DND-41 (cell line): Measurements from ENCODE around the gene NOC2L.

ENCODE experiments used
- ATAC-seq: fragments of 200-7000 bp; cut with Tn5 transposase; 3 replicates; pipeline ENCODE4 v1.9.1; 2021; ENCODE audit warnings: low read depth; ENCODE audit not compliant: insufficient read depth
- DNase-seq: peaks from one replicate; pipeline ENCODE4 v3.0.0-alpha.2; 2020
- H2AFZ ChIP-seq: 2 replicates; pipeline ENCODE4 v1.6.0; 2012; ENCODE audit warnings: low read depth, low read length
- H3K27ac ChIP-seq: 2 replicates; pipeline ENCODE4 v1.5.1; 2012; ENCODE audit warnings: low read length, inconsistent platforms
- H3K27me3 ChIP-seq: fragments of 200-600 bp; sonication (generic); 2 replicates; pipeline ENCODE4 v1.6.0; 2012; ENCODE audit warnings: low read length, mild to moderate bottlenecking, inconsistent platforms; ENCODE audit not compliant: insufficient read depth, poor library complexity
- H3K36me3 ChIP-seq: 2 replicates; pipeline ENCODE4 v1.5.1; 2012; ENCODE audit warnings: low read length, inconsistent platforms; ENCODE audit not compliant: insufficient read depth
- H3K4me1 ChIP-seq: 2 replicates; pipeline ENCODE4 v1.5.1; 2012; ENCODE audit warnings: mild to moderate bottlenecking, low read length; ENCODE audit not compliant: insufficient read depth
- H3K4me2 ChIP-seq: 2 replicates; pipeline ENCODE4 v1.6.0; 2012; ENCODE audit warnings: mild to moderate bottlenecking, moderate library complexity, low read length, inconsistent platforms; ENCODE audit not compliant: insufficient read depth
- H3K4me3 ChIP-seq, 2 experiments: fragments of 200-600 bp in 1 of 2; shearing (Covaris generic) in 1 of 2; 2 replicates each; pipeline ENCODE4 v1.5.1; 2012 to 2016; ENCODE audit warnings: inconsistent platforms in 2 of 2, low read length in 2 of 2, mild to moderate bottlenecking in 2 of 2, low read depth in 1 of 2, moderate library complexity in 1 of 2
- H3K79me2 ChIP-seq: 2 replicates; pipeline ENCODE4 v1.6.0; 2012; ENCODE audit warnings: low read length, inconsistent platforms; ENCODE audit not compliant: insufficient read depth
- H3K9ac ChIP-seq: 2 replicates; pipeline ENCODE4 v1.6.0; 2012; ENCODE audit warnings: low read depth, mild to moderate bottlenecking, inconsistent platforms, low read length, moderate library complexity
- H3K9me3 ChIP-seq: 2 replicates; pipeline ENCODE4 v1.5.1; 2012; ENCODE audit warnings: low read length, moderate library complexity, mild to moderate bottlenecking, inconsistent platforms; ENCODE audit not compliant: insufficient read depth, severe bottlenecking
- H4K20me1 ChIP-seq: 2 replicates; pipeline ENCODE4 v1.6.0; 2012; ENCODE audit warnings: low read length; ENCODE audit not compliant: insufficient read depth
- EZH2 ChIP-seq: IDR thresholded peaks from 3 replicates; pipeline ENCODE4 v1.6.1; 2012; ENCODE audit warnings: borderline replicate concordance, low read depth, mild to moderate bottlenecking, moderate library complexity, low read length, inconsistent platforms; ENCODE audit not compliant: severe bottlenecking
- TF ChIP-seq, protein P1 (sequence below): IDR thresholded peaks from 2 replicates; pipeline ENCODE4 v1.5.1; 2012; ENCODE audit warnings: borderline replicate concordance, low read length, moderate library complexity, mild to moderate bottlenecking; ENCODE audit not compliant: poor library complexity, severe bottlenecking; ENCODE audit errors: extremely low read depth

Gene NOC2L

DNA sequence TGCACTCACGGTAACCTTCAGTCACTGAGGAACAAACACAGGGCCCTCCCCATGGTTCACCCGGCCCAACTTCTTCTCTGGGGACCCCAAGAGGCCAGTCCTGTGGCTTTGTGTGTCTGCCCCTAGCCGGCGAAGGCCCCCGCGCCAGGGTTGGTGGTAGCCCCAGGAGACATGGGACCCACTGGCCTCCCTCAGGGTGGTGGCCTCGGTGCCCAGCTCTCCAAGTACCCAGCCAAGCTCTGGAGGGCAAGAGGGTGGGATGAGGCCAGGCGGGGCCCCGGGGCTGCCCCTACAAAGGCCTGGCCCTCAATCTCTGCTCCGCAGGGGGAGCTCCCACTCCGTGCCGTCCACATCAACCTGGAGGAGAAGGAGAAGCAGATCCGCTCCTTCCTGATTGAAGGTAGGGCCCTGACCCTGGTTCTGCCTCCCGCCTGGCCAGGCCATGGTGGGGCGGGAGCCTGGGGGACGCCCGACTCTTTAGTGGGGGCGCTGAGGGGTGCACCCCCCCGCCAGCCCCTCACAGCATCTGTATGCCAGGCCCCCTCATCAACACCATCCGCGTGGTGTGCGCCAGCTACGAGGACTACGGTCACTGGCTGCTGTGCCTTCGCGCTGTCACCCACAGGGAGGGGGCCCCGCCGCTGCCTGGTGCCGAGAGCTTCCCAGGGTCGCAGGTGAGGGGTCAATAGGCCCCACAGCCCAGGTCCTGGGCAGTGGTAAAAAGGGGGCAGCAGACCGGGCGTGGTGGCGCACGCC, 12.9 kb upstream of the NOC2L start:
- no peak for TF ChIP-seq EZH2
- TF ChIP-seq, protein P1, sequence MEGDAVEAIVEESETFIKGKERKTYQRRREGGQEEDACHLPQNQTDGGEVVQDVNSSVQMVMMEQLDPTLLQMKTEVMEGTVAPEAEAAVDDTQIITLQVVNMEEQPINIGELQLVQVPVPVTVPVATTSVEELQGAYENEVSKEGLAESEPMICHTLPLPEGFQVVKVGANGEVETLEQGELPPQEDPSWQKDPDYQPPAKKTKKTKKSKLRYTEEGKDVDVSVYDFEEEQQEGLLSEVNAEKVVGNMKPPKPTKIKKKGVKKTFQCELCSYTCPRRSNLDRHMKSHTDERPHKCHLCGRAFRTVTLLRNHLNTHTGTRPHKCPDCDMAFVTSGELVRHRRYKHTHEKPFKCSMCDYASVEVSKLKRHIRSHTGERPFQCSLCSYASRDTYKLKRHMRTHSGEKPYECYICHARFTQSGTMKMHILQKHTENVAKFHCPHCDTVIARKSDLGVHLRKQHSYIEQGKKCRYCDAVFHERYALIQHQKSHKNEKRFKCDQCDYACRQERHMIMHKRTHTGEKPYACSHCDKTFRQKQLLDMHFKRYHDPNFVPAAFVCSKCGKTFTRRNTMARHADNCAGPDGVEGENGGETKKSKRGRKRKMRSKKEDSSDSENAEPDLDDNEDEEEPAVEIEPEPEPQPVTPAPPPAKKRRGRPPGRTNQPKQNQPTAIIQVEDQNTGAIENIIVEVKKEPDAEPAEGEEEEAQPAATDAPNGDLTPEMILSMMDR: no peak
- Histone ChIP-seq H3K79me2 (no peaks in the 10 kb centered on the region), H3K27me3 (peaks cover 15% of the 10 kb centered on the region), H3K9ac (no peak overlapping the region), H2AFZ (no peak overlapping the region), H3K9me3 (no peaks in the 10 kb centered on the region), H3K4me2 (no peak overlapping the region), H3K4me1 (peaks cover 19% of the 10 kb centered on the region), H3K36me3 (no peaks in the 10 kb centered on the region), H3K27ac (no peak overlapping the region), H3K4me3 (no peak overlapping the region), H4K20me1 (peaks cover 12% of the 10 kb centered on the region; the same call in 1 of the 2 replicates)
- no peak for DNase-seq
- no peak for ATAC-seq

DNA sequence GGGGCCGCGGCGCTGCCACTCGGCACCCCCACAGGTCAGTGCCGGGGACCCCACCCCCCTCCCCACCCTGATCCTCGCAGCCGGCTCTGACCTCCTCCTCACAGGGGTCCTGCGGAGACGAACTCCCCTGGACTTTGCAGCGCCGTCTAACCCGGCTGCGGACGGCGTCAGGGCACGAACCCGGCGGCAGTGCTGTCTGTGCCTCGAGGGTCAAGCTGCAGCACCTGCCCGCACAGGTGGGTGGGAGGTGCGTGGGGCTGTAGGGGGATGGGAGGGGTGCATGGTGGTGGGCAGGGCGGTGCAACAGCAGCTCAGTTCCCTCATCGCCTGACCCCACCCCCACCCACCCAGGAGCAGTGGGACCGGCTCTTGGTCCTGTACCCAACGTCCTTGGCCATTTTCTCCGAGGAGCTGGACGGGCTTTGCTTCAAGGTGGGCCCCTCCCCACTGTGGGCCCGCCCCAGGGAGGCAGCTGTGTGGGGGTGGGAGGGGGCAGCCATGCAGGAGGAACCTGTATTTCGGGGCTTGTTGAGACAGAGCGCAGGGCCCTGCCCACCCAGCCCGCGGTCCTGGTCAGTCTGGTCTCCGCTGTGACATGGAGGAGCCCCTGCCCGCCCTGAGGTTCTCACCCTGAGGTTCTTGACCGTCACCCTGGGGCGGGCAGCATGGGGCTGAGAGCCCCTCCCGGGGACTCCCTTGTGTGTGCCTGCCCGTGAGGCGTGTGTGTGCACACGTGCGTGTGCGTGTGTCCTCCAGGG, 12.1 kb upstream of the NOC2L start:
- no peak overlapping the region for H3K4me2 ChIP-seq
- H3K27me3 ChIP-seq: peaks cover 12% of the 10 kb centered on the region
- no peak for ATAC-seq

DNA sequence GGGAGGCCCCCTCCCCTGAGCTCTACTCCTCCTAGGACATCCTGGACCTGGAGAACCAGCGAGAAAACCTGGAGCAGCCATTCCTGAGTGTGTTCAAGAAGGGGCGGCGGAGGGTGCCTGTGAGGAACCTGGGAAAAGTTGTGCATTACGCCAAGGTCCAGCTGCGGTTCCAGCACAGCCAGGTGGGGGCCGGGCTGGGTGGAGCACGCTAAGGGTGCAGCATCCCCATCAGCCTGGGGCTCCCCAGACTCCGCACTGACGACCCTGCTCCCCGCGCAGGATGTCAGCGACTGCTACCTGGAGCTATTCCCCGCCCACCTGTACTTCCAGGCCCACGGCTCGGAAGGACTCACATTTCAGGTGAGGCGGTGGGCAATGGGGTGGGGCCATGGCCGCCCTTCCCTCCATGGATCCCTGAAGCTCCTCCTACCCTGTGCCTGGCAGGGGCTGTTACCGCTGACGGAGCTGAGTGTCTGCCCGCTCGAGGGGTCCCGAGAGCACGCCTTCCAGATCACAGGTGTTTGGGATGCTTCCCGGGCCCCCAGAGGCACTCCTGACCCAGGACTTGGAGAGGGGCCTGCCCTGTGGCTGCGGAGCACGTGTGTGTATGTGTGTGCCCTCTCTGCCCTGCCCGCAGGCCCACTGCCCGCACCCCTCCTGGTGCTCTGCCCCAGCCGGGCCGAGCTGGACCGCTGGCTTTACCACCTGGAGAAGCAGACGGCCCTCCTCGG, 11.4 kb upstream of the NOC2L start:
- Histone ChIP-seq H3K4me3 (no peak overlapping the region), H3K4me1 (peaks cover 17% of the 10 kb centered on the region), H4K20me1 (peaks cover 21% of the 10 kb centered on the region), H3K36me3 (0 out of 2 replicates have a peak, but pooled peaks cover 2% of the 10 kb centered on the region), H3K27ac (no peak overlapping the region), H3K4me2 (no peak overlapping the region), H2AFZ (no peak overlapping the region), H3K9ac (no peak overlapping the region), H3K79me2 (no peaks in the 10 kb centered on the region), H3K27me3 (peaks cover 9% of the 10 kb centered on the region), H3K9me3 (no peaks in the 10 kb centered on the region)
- DNase-seq: no peak
- no peak for ATAC-seq
- TF ChIP-seq, protein P1: no peak
- TF ChIP-seq EZH2: no peak

More for the DNA sequence above, 12.1 kb upstream of the NOC2L start:
- H3K36me3 ChIP-seq: no peaks in the 10 kb centered on the region
- no peak overlapping the region for H2AFZ ChIP-seq
- no peak overlapping the region for H3K4me3 ChIP-seq
- H3K9ac ChIP-seq: no peak overlapping the region
- peaks cover 24% of the 10 kb centered on the region for H3K4me1 ChIP-seq
- no peaks in the 10 kb centered on the region for H3K79me2 ChIP-seq
- H3K9me3 ChIP-seq: no peaks in the 10 kb centered on the region
- peaks cover 15% of the 10 kb centered on the region for H4K20me1 ChIP-seq
- TF ChIP-seq EZH2: no peak
- TF ChIP-seq, protein P1: no peak
- no peak for DNase-seq
- no peak overlapping the region for H3K27ac ChIP-seq
